ENCODE data around the gene PPM1D. TPM values are rescaled to one million over a fixed set of nuclear protein-coding genes. Genes with fewer than 3 reads are reported as not detected.

The PPM1D gene
- polyA plus RNA-seq, 2 of the 4 experiments (the other 2 are of a cell fraction), result 10.5 to 13.5 TPM

DNA sequence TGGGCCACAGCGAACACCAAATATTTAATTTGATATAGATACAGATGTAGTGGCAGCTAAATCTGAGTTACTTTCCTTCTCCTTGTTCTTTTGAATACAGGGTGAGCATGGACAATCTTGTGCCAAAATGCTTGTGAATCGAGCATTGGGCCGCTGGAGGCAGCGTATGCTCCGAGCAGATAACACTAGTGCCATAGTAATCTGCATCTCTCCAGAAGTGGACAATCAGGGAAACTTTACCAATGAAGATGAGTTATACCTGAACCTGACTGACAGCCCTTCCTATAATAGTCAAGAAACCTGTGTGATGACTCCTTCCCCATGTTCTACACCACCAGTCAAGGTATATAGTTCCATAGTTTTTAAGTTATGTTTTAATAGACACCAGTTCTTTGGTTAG, 56.5 kb downstream of the PPM1D start:
- CTCF ChIA-PET, result interaction anchor here (0.6 kb wide), 1 partner anchor 237 kb away, joined by 3 read pairs; no protein-coding TSS in a partner anchor
- FAIRE-seq, result no peak
- 93% methylated on average over 5 of the region's 5 CpGs for WGBS (ENCODE audit: missing lambda C conversion rate)
- Histone ChIP-seq H3K4me3 (no peak overlapping the region), H3K9me3 (no peaks in the 10 kb centered on the region), H3K4me2 (no peak overlapping the region), H3K27ac (no peak overlapping the region), H3K4me1 (no peaks in the 10 kb centered on the region)
- TF ChIP-seq RARB (CRISPR knock-in tag; IDR thresholded peaks at IDR 0.05) (no peak), POLR2AphosphoS2 (conservative IDR thresholded peaks at IDR 0.05; ENCODE audit: low read length) (no peak), HEYL (CRISPR knock-in tag; IDR thresholded peaks at IDR 0.05) (no peak), TP53 (CRISPR knock-in tag; IDR thresholded peaks at IDR 0.05) (no peak), GATA3 (IDR thresholded peaks at IDR 0.05; ENCODE audit: borderline replicate concordance) (no peak), ESRRA (IDR thresholded peaks at IDR 0.05; ENCODE audit: borderline replicate concordance, low read length) (no peak), SMC3 (IDR thresholded peaks at IDR 0.05) (no peak), ZFP36 (IDR thresholded peaks at IDR 0.05; ENCODE audit: borderline replicate concordance, partially characterized antibody) (no peak), CHD4 (IDR thresholded peaks at IDR 0.05; ENCODE audit: borderline replicate concordance) (no peak), ZSCAN20 (CRISPR knock-in tag; IDR thresholded peaks at IDR 0.05) (no peak), KDM1A (IDR thresholded peaks at IDR 0.05; ENCODE audit: low read depth) (no peak), HOXB5 (CRISPR knock-in tag; IDR thresholded peaks at IDR 0.05) (no peak)
- TF ChIP-seq, protein P1, sequence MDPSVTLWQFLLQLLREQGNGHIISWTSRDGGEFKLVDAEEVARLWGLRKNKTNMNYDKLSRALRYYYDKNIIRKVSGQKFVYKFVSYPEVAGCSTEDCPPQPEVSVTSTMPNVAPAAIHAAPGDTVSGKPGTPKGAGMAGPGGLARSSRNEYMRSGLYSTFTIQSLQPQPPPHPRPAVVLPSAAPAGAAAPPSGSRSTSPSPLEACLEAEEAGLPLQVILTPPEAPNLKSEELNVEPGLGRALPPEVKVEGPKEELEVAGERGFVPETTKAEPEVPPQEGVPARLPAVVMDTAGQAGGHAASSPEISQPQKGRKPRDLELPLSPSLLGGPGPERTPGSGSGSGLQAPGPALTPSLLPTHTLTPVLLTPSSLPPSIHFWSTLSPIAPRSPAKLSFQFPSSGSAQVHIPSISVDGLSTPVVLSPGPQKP (IDR thresholded peaks at IDR 0.05; ENCODE audit: low read depth, low read length), result no peak
- DNase-seq (ENCODE audit: low read depth in 1 of 2, low spot score in 1 of 2), result no peak
- ATAC-seq, result no peak
- POLR2A ChIA-PET, result no interaction called here

DNA sequence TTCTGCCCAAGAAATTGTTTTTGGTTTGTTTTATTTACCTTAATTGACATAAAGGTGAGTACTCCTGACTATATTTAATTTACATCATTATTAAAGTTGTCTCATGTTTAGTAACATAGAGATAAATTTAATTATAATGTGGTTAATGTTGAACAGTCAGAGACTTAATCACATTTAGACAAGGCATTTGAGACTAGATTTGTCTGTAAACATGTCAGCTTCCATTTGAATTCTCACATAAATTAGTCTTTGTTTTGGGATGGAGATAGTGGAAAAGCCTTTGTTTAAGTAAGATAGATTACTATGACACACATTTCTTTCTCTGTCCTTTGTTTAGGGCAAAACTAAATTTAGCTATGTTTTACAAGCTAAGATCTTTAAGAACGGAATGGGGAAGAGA, 59.2 kb downstream of the PPM1D start:
- H3K9me3 ChIP-seq, result no peaks in the 10 kb centered on the region
- FAIRE-seq (no peak), ATAC-seq (no peak), DNase-seq (ENCODE audit: low read depth in 1 of 2, low spot score in 1 of 2) (no peak)
- CTCF ChIA-PET, result interaction anchor here (1.7 kb wide), 1 partner anchor 8 kb away, joined by 5 read pairs; no protein-coding TSS in a partner anchor
- no peaks in the 10 kb centered on the region for H3K4me1 ChIP-seq
- POLR2A ChIA-PET, result no interaction called here
- H3K4me2 ChIP-seq, result no peak overlapping the region
- 93% methylated on average over 1 of the region's 1 CpG for WGBS (ENCODE audit: missing lambda C conversion rate)
- no peak overlapping the region for H3K27ac ChIP-seq
- H3K4me3 ChIP-seq, result no peak overlapping the region
- TF ChIP-seq HES2 (IDR thresholded peaks at IDR 0.05) (no peak), TFCP2L1 (CRISPR knock-in tag; IDR thresholded peaks at IDR 0.05) (no peak), KDM5A (IDR thresholded peaks at IDR 0.05) (no peak), MAFK (IDR thresholded peaks at IDR 0.05; ENCODE audit: partially characterized antibody) (no peak), CBX2 (IDR thresholded peaks at IDR 0.05; ENCODE audit: borderline replicate concordance, low read depth) (no peak), ATOH8 (CRISPR knock-in tag; IDR thresholded peaks at IDR 0.05; ENCODE audit: low read depth) (no peak), TP53 (CRISPR knock-in tag; IDR thresholded peaks at IDR 0.05) (no peak), SREBF2 (IDR thresholded peaks at IDR 0.05) (no peak), MYC (IDR thresholded peaks at IDR 0.05; ENCODE audit: borderline replicate concordance, low read length) (no peak), USF2 (IDR thresholded peaks at IDR 0.05) (no peak), NR3C1 (IDR thresholded peaks at IDR 0.05) (no peak), CBX8 (IDR thresholded peaks at IDR 0.05) (no peak)
- TF ChIP-seq, protein P1 (IDR thresholded peaks at IDR 0.05; ENCODE audit: low read depth, low read length), result no peak
- TF ChIP-seq, protein P2, sequence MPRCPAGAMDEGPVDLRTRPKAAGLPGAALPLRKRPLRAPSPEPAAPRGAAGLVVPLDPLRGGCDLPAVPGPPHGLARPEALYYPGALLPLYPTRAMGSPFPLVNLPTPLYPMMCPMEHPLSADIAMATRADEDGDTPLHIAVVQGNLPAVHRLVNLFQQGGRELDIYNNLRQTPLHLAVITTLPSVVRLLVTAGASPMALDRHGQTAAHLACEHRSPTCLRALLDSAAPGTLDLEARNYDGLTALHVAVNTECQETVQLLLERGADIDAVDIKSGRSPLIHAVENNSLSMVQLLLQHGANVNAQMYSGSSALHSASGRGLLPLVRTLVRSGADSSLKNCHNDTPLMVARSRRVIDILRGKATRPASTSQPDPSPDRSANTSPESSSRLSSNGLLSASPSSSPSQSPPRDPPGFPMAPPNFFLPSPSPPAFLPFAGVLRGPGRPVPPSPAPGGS (IDR thresholded peaks at IDR 0.05), result no peak

All from A549 (cell line).